Pancreas (tissue), 10 donors: ENCODE data around the gene BCL11B. TPM values are rescaled to one million over a fixed set of nuclear protein-coding genes. Genes with fewer than 3 reads are reported as not detected.

Experiments used
- ATAC-seq, 4 donors: fragments of 200-7000 bp; cut with Tn5 transposase; one replicate each; pipeline versions ENCODE4 v1.8.0 to v1.9.1; 2020; ENCODE audit warnings: mild to moderate bottlenecking in 4 of 4, moderate library complexity in 4 of 4
- DNase-seq, 6 donors: peaks; one replicate each; pipeline ENCODE4 v3.0.0-alpha.2; 2020
- FAIRE-seq: peaks from 2 replicates; lab custom pipeline; 2012; peaks lifted over from hg19 to GRCh38; lab: Jason Lieb, UNC
- H3K27ac ChIP-seq, 4 donors: fragments of 200-600 bp; sonication (generic); 1 replicate in 3 of 4; 2 replicates in 1 of 4; pipeline versions ENCODE4 v1.5.0 to v1.8.0; 2020
- H3K27me3 ChIP-seq, 4 donors: fragments of 200-600 bp; one replicate each; pipeline ENCODE4 v1.8.0; 2021
- H3K36me3 ChIP-seq, 3 donors: fragments of 200-600 bp; sonication (generic) in 1 of 3; one replicate each; pipeline versions ENCODE4 v1.5.0 to v1.8.0; 2020 to 2021
- H3K4me1 ChIP-seq, 3 donors: fragments of 200-600 bp; one replicate each; pipeline ENCODE4 v1.8.0; 2021
- H3K4me3 ChIP-seq, 4 donors: fragments of 200-600 bp; sonication (generic) in 2 of 4; one replicate each; pipeline versions ENCODE4 v1.5.0 to v1.8.0; 2020 to 2021
- H3K9me3 ChIP-seq, 4 donors: fragments of 200-600 bp; one replicate each; pipeline ENCODE4 v1.8.0; 2021
- WGBS, 2 donors: extraction: QIAGEN DNeasy Blood & Tissue Kit; methylation state at CpG; one replicate each; pipeline ENCODE4 v1.1.7; 2013; 5-methylcytosine and 5-hydroxymethylcytosine counted together
- intact Hi-C, 3 donors: fragments of 100-400 bp; cut with DNase I; formaldehyde crosslinking; loops; one replicate each; pipeline versions ENCODE4 v1.11.1 to v1.14.2; 2022
- polyA plus RNA-seq, 2 donors: library from polyadenylated mRNA; stranded (reverse); fragments of 200-250 nt; gene quantifications; one replicate each; pipeline ENCODE4 v1.2.3, GENCODE V29; 2013
- total RNA-seq, 6 donors: library from RNA; stranded (reverse); fragmentation: NEBNext Ultra II Directional in 4 of 6; extraction: Animal tissue kit (Norgen Biotek cat#: 25700) in 4 of 6; gene quantifications; one replicate each; pipeline versions ENCODE4 v1.2.1 to v1.2.4, GENCODE V29; 2021 to 2023
- TF ChIP-seq, protein P1 (sequence below), 4 donors: fragments of 200-600 bp; sonication (generic) in 3 of 4; IDR thresholded peaks; one replicate each; pipeline versions ENCODE4 v1.5.0 to v1.8.0; 2021; ENCODE audit warnings: antibody characterized with exemption in 4 of 4
- donor health status: healthy with polysubstance abuse.
- donor health status: DM: no; HTN: no; CAD: no; lungs with moderate emphysema.
- donor health status: DM: no; HTN: no; CAD: no.
- donor health status: control.
- donor health status: control.
- donor health status: Bipolar disorder and iron deficiency.
- donor health status: DM: yes; HTN: yes; CAD: no.
- donor health status: DM: no; HTN: no; CAD: no.
- donor health status: DM: no; HTN: no; CAD: no.
- donor health status: DM: yes; HTN: yes; CAD: no.

The BCL11B gene
- total and polyA plus RNA-seq, 8 donors: 0.04 to 0.47 (median 0.27) TPM

DNA sequence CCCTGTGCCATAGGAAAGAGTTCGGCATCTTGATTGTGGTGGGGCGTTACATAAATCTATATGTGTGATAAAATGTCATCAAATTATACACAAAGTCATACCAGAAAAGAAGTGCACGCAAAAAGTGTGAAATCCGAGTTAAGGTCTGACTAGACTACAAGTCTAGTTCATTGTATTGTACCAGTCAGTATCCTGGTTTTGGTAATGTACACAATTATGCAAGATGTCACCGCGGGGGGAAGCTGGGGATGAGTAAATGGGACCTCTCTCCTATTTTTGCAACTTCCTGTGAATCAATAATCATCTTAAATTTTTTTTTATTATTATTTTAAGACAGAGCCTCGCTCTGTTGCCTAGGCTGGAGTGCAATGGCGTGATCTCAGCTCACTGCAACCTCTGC is 43.2 kb upstream of the BCL11B start:
- no peaks in the 10 kb centered on the region for H3K9me3 ChIP-seq
- WGBS, 2 donors: 66 to 78% methylated on average over 8 of the region's 8 CpGs
- TF ChIP-seq, protein P1, sequence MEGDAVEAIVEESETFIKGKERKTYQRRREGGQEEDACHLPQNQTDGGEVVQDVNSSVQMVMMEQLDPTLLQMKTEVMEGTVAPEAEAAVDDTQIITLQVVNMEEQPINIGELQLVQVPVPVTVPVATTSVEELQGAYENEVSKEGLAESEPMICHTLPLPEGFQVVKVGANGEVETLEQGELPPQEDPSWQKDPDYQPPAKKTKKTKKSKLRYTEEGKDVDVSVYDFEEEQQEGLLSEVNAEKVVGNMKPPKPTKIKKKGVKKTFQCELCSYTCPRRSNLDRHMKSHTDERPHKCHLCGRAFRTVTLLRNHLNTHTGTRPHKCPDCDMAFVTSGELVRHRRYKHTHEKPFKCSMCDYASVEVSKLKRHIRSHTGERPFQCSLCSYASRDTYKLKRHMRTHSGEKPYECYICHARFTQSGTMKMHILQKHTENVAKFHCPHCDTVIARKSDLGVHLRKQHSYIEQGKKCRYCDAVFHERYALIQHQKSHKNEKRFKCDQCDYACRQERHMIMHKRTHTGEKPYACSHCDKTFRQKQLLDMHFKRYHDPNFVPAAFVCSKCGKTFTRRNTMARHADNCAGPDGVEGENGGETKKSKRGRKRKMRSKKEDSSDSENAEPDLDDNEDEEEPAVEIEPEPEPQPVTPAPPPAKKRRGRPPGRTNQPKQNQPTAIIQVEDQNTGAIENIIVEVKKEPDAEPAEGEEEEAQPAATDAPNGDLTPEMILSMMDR (IDR thresholded peaks at IDR 0.05): no peak
- no peaks in the 10 kb centered on the region for H3K36me3 ChIP-seq
- no peaks in the 10 kb centered on the region for H3K4me1 ChIP-seq
- H3K27me3 ChIP-seq: no peaks in the 10 kb centered on the region
- DNase-seq (no peak), FAIRE-seq (no peak), ATAC-seq (no peak)
- H3K4me3 ChIP-seq: no peak overlapping the region
- intact Hi-C loops: no loop called here
- no peak overlapping the region for H3K27ac ChIP-seq

DNA sequence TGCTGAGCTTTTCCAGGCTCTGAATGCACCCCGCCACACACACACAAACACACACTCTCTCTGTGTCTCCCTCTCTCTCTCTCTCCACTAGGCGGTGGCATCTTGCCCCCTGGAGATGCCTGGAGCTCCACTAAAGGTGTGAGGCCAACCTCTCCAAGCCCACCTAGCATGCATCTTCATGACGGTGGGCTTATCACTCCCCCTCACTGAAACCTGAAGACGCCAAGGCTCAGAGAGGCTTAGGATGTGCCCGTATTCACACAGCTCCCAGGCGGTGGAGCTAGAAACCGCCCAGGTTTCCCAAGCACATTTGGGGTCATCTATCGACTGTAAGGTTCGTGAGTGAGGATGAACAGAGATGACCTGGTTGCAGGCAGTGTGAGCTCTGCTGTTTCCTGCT is 42.6 kb upstream of the BCL11B start:
- Histone ChIP-seq H3K27me3 (no peaks in the 10 kb centered on the region), H3K9me3 (no peaks in the 10 kb centered on the region), H3K36me3 (no peaks in the 10 kb centered on the region), H3K4me3 (no peak overlapping the region), H3K27ac (no peak overlapping the region), H3K4me1 (no peaks in the 10 kb centered on the region)
- intact Hi-C loops: no loop called here
- TF ChIP-seq, protein P1 (IDR thresholded peaks at IDR 0.05): no peak
- ATAC-seq: no peak
- FAIRE-seq: no peak
- 67 to 82% methylated on average over 9 of the region's 9 CpGs for WGBS, 2 donors
- no peak for DNase-seq

DNA sequence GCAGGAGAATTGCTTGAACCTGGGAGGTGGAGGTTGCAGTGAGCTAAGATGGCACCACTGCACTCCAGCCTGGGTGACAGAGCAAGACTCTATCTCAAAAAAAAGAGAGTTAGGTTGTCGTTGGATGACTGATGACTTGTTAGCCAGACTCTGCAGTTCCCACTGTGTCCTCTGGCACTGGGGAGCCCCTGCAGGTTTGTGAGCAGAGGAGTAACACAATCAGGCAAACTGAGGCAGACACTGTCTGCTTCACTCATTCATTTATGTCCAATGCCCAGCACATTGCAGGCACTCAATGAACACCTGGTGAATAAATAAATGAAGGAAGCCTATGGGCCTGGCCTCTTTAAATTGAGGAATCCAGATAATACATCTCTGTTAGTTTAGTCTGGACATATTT is 41.2 kb upstream of the BCL11B start:
- no peak for FAIRE-seq
- Histone ChIP-seq H3K9me3 (no peaks in the 10 kb centered on the region), H3K36me3 (no peaks in the 10 kb centered on the region), H3K27me3 (no peaks in the 10 kb centered on the region), H3K4me1 (no peaks in the 10 kb centered on the region), H3K27ac (no peak overlapping the region), H3K4me3 (no peak overlapping the region)
- no peak for DNase-seq
- WGBS, 2 donors: 70 to 73% methylated on average over 1 of the region's 1 CpG
- TF ChIP-seq, protein P1 (IDR thresholded peaks at IDR 0.05): no peak
- intact Hi-C loops: no loop called here
- ATAC-seq: no peak

DNA sequence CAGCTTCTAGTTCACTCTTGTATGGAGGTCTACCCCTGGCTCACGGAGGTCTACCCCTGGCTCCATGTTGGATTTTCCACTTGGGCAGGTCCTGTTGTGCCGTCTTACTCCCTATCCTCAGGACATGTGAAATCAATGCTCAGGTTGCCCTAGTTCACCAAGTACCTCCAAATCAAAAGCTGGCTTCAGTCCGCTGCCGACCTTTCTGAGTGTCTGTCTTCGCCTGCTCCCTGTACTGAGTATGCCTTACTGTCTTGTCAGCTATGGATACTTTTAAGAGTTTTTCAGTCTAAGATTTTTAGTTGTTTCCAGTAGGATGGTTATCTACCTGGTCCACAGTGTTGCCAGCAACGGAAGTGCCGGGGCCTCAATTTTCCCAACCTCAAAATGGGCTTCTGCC is 40.1 kb upstream of the BCL11B start:
- H3K27me3 ChIP-seq: no peaks in the 10 kb centered on the region
- H3K9me3 ChIP-seq: no peaks in the 10 kb centered on the region
- 93 to 95% methylated on average over 7 of the region's 7 CpGs for WGBS, 2 donors
- H3K4me1 ChIP-seq: no peaks in the 10 kb centered on the region
- no peak overlapping the region for H3K4me3 ChIP-seq
- TF ChIP-seq, protein P1 (IDR thresholded peaks at IDR 0.05): no peak
- no peak overlapping the region for H3K27ac ChIP-seq
- no peak for ATAC-seq
- no peaks in the 10 kb centered on the region for H3K36me3 ChIP-seq
- intact Hi-C loops: no loop called here
- DNase-seq: no peak
- FAIRE-seq: no peak

DNA sequence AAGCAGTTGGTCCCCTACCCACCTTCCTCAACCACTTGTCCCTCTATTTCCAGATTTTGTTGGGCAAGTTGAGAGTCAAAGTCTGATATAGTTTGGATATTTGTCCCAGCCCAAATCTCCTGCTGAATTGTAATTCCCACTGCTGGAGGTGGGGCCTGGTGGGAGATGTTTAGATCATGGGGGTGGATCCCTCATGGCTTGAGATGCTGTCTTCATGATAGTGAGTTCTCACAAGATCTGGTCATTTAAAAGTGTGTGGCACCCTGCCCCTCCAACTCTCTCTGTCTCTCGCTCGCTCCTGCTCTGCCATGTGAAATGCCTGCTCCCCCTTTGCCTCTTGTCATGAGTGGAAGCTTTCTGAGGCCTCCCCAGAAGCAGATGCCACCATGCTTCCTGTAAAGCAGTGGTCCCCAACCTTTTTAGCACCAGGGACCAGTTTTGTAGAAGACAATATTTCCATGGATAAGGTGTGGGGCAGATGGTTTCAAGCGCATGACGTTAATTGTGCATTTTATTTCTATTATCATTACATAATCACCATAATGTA is 37.3 kb upstream of the BCL11B start:
- no peak for DNase-seq
- H3K9me3 ChIP-seq: no peaks in the 10 kb centered on the region
- WGBS, 2 donors: 90 to 95% methylated on average over 4 of the region's 4 CpGs
- no peaks in the 10 kb centered on the region for H3K27me3 ChIP-seq
- ATAC-seq: no peak
- H3K4me3 ChIP-seq: no peak overlapping the region
- TF ChIP-seq, protein P1 (IDR thresholded peaks at IDR 0.05): no peak
- no peaks in the 10 kb centered on the region for H3K4me1 ChIP-seq
- no peak overlapping the region for H3K27ac ChIP-seq
- H3K36me3 ChIP-seq: no peaks in the 10 kb centered on the region
- no peak for FAIRE-seq
- intact Hi-C loops: no loop called here
